Sciatic nerve (tissue), 2 donors: ENCODE measurements around the gene DHRSX. TPM values are rescaled to one million over a fixed set of nuclear protein-coding genes. Genes with fewer than 3 reads are reported as not detected.
"Not testable (repeated sequence)": the region's sequence is repeated elsewhere in the genome, so short reads cannot be mapped to it uniquely, and the experiment has no call there.

Experiments
- ATAC-seq: fragments of 200-7000 bp; cut with Tn5 transposase; one replicate; pipeline ENCODE4 v1.9.1; 2020; ENCODE audit warnings: mild to moderate bottlenecking, moderate library complexity
- DNase-seq: peaks from one replicate; pipeline ENCODE4 v3.0.0-alpha.2; 2020; ENCODE audit warnings: low spot score
- intact Hi-C: fragments of 100-400 bp; cut with DNase I; formaldehyde crosslinking; loops from one replicate; pipeline ENCODE4 v1.14.2; 2022
- total RNA-seq: library from RNA; stranded (reverse); fragmentation: NEBNext Ultra II Directional; extraction: Animal tissue kit (Norgen Biotek cat#: 25700); gene quantifications from one replicate; pipeline ENCODE4 v1.2.1, GENCODE V29; 2021
- donor health status: DM: no; HTN: no; CAD: no.
- donor health status: DM: no; HTN: no; CAD: no.

DHRSX gene
- total RNA-seq, 1 donor from 2014 or later = 26.7 TPM

- intact Hi-C loops = no loop called here
- no peak for DNase-seq
- ATAC-seq = no peak
Measured at GRCh38 chrX:2463973-2464676, 36.7 kb downstream of the DHRSX start.

GRCh38 chrX:2463481-2463880, 37.3 kb downstream of the DHRSX start:
- ATAC-seq, DNase-seq, intact Hi-C loops: not testable (repeated sequence)

- intact Hi-C loops = no loop called here
Measured at GRCh38 chrX:2462780-2463179, 38.0 kb downstream of the DHRSX start.

GRCh38 chrX:2462074-2462473, 38.7 kb downstream of the DHRSX start:
- intact Hi-C loops = no loop called here
- ATAC-seq (peak; percentile 64), DNase-seq (no peak)

More at GRCh38 chrX:2462780-2463179, 38.0 kb downstream of the DHRSX start:
- peak; percentile 78 for ATAC-seq
- DNase-seq = no peak

- intact Hi-C loops = no loop called here
- DNase-seq (no peak), ATAC-seq (no peak)
Measured at GRCh38 chrX:2461711-2462016, 39.1 kb downstream of the DHRSX start.

GRCh38 chrX:2460821-2461710, 39.7 kb downstream of the DHRSX start:
- intact Hi-C loops, DNase-seq: not testable (repeated sequence)
- peak; percentile 11 for ATAC-seq

- intact Hi-C loops, DNase-seq, ATAC-seq: not testable (repeated sequence)
Measured at GRCh38 chrX:2460048-2460447, 40.7 kb downstream of the DHRSX start.

GRCh38 chrX:2458309-2458708, 42.5 kb downstream of the DHRSX start:
- intact Hi-C loops = no loop called here
- ATAC-seq = no peak
- DNase-seq = no peak

- no peak for DNase-seq
- intact Hi-C loops = no loop called here
Measured at GRCh38 chrX:2457289-2458133, 43.3 kb downstream of the DHRSX start.

GRCh38 chrX:2456091-2456490, 44.7 kb downstream of the DHRSX start:
- DNase-seq, intact Hi-C loops, ATAC-seq: not testable (repeated sequence)

More at GRCh38 chrX:2457289-2458133, 43.3 kb downstream of the DHRSX start:
- ATAC-seq = no peak

- ATAC-seq, DNase-seq, intact Hi-C loops: not testable (repeated sequence)
Measured at GRCh38 chrX:2454620-2455019, 46.2 kb downstream of the DHRSX start.

- DNase-seq (no peak), ATAC-seq (no peak)
- intact Hi-C loops = no loop called here
Measured at GRCh38 chrX:2452799-2453198, 48.0 kb downstream of the DHRSX start.

- intact Hi-C loops = no loop called here
- DNase-seq = no peak
Measured at GRCh38 chrX:2452317-2452784, 48.4 kb downstream of the DHRSX start.

GRCh38 chrX:2451501-2452316, 49.1 kb downstream of the DHRSX start:
- DNase-seq = no peak
- intact Hi-C loops = no loop called here
- no peak for ATAC-seq

More at GRCh38 chrX:2452317-2452784, 48.4 kb downstream of the DHRSX start:
- no peak for ATAC-seq

- no peak for DNase-seq
- intact Hi-C loops = no loop called here
- ATAC-seq = no peak
Measured at GRCh38 chrX:2450681-2451080, 50.1 kb downstream of the DHRSX start.

- DNase-seq = no peak
- ATAC-seq = no peak
- intact Hi-C loops = no loop called here
Measured at GRCh38 chrX:2449135-2449886, 51.5 kb downstream of the DHRSX start.

- DNase-seq (no peak), ATAC-seq (no peak)
- intact Hi-C loops = no loop called here
Measured at GRCh38 chrX:2447484-2447883, 53.3 kb downstream of the DHRSX start.

- no peak for DNase-seq
- ATAC-seq = no peak
- intact Hi-C loops = no loop called here
Measured at GRCh38 chrX:2446815-2447214, 54.0 kb downstream of the DHRSX start.
